Measurements from ENCODE around the gene SLC18B1. TPM values are rescaled to one million over a fixed set of nuclear protein-coding genes. Genes with fewer than 3 reads are reported as not detected.

The SLC18B1 gene
- total RNA-seq, 1 experiment from 2014 or later, result 19.5 TPM

- Mint-ChIP-seq H3K4me3 (ENCODE audit: unreplicated experiment) (no peak overlapping the region), H3K4me1 (ENCODE audit: insufficient read depth, unreplicated experiment) (peaks cover 21% of the 10 kb centered on the region), H3K27me3 (ENCODE audit: insufficient read depth, unreplicated experiment) (no peaks in the 10 kb centered on the region), H3K36me3 (ENCODE audit: insufficient read depth, unreplicated experiment) (peaks cover 21% of the 10 kb centered on the region), H3K9me3 (ENCODE audit: unreplicated experiment) (no peaks in the 10 kb centered on the region), H3K27ac (ENCODE audit: low read depth, unreplicated experiment) (no peak overlapping the region)
- intact Hi-C loops (cut with micrococcal nuclease), result no loop called here
- DNase-seq (ENCODE audit: unreplicated experiment), result no peak
- POLR2A ChIA-PET, result interaction anchor here (1.0 to 4.1 kb wide), 6 partner anchors 11 to 253 kb away, joined by 3 to 37 read pairs (median 10); partner anchors contain the start of genes RPS12, SLC18B1 and STX7
- BruUV-seq (replicated peaks), result no TSS peak
- TF ChIP-seq CTCF (IDR thresholded peaks at IDR 0.05; ENCODE audit: unreplicated experiment), result no peak
- CTCF ChIA-PET, result interaction anchor here (0.5 to 10.5 kb wide), 9 partner anchors 34 to 1143 kb away, joined by 3 to 103 read pairs (median 5); partner anchors contain the start of gene SLC18B1
Observed at GRCh38 chr6:132765560-132765959, 32.9 kb downstream of the SLC18B1 start.

GRCh38 chr6:132764370-132764769 lies 34.1 kb downstream of the SLC18B1 start:
- H3K4me1 Mint-ChIP-seq (ENCODE audit: insufficient read depth, unreplicated experiment), result peaks cover 21% of the 10 kb centered on the region
- H3K9me3 Mint-ChIP-seq (ENCODE audit: unreplicated experiment), result no peaks in the 10 kb centered on the region
- DNase-seq (ENCODE audit: unreplicated experiment), result peak; percentile 94
- peak overlapping the region; percentile 2 for H3K4me3 Mint-ChIP-seq (ENCODE audit: unreplicated experiment)
- BruUV-seq (replicated peaks), result no TSS peak
- peaks cover 11% of the 10 kb centered on the region for H3K36me3 Mint-ChIP-seq (ENCODE audit: insufficient read depth, unreplicated experiment)
- TF ChIP-seq CTCF (IDR thresholded peaks at IDR 0.05; ENCODE audit: unreplicated experiment), result no peak
- intact Hi-C loops (cut with micrococcal nuclease), result loop anchor here (1.0 to 5.0 kb wide), 3 partner anchors 34 to 82 kb away; no protein-coding TSS in a partner anchor
- no peaks in the 10 kb centered on the region for H3K27me3 Mint-ChIP-seq (ENCODE audit: insufficient read depth, unreplicated experiment)
- CTCF ChIA-PET, result interaction anchor here (0.6 to 10.5 kb wide), 13 partner anchors 11 to 234 kb away, joined by 3 to 103 read pairs (median 4); partner anchors contain the start of gene SLC18B1
- POLR2A ChIA-PET, result interaction anchor here (0.6 to 4.1 kb wide), 21 partner anchors 10 to 251 kb away, joined by 3 to 37 read pairs (median 7); partner anchors contain the start of genes RPS12, SLC18B1 and STX7
- H3K27ac Mint-ChIP-seq (ENCODE audit: low read depth, unreplicated experiment), result peak overlapping the region; percentile 70

- no peak for TF ChIP-seq CTCF (IDR thresholded peaks at IDR 0.05; ENCODE audit: unreplicated experiment)
- ChIA-PET CTCF (interaction anchor here (0.5 to 10.5 kb wide), 14 partner anchors 10 to 1803 kb away, joined by 3 to 103 read pairs (median 4); partner anchors contain the start of gene SLC18B1), POLR2A (interaction anchor here (0.6 to 4.1 kb wide), 11 partner anchors 9 to 233 kb away, joined by 3 to 37 read pairs (median 8); partner anchors contain the start of genes RPS12 and SLC18B1)
- DNase-seq (ENCODE audit: unreplicated experiment), result no peak
- H3K4me3 Mint-ChIP-seq (ENCODE audit: unreplicated experiment), result no peak overlapping the region
- no peaks in the 10 kb centered on the region for H3K27me3 Mint-ChIP-seq (ENCODE audit: insufficient read depth, unreplicated experiment)
- H3K4me1 Mint-ChIP-seq (ENCODE audit: insufficient read depth, unreplicated experiment), result peaks cover 21% of the 10 kb centered on the region
- no peaks in the 10 kb centered on the region for H3K9me3 Mint-ChIP-seq (ENCODE audit: unreplicated experiment)
- H3K36me3 Mint-ChIP-seq (ENCODE audit: insufficient read depth, unreplicated experiment), result peaks cover under 1% of the 10 kb centered on the region
- intact Hi-C loops (cut with micrococcal nuclease), result loop anchor here (5.0 kb wide), 1 partner anchor 81 kb away; no protein-coding TSS in a partner anchor
- peak overlapping the region; percentile 70 for H3K27ac Mint-ChIP-seq (ENCODE audit: low read depth, unreplicated experiment)
- no TSS peak for BruUV-seq (replicated peaks)
Observed at GRCh38 chr6:132763269-132763668, 35.2 kb downstream of the SLC18B1 start.

GRCh38 chr6:132760256-132760655 lies 38.2 kb downstream of the SLC18B1 start:
- Mint-ChIP-seq H3K9me3 (ENCODE audit: unreplicated experiment) (no peaks in the 10 kb centered on the region), H3K4me3 (ENCODE audit: unreplicated experiment) (no peak overlapping the region), H3K27me3 (ENCODE audit: insufficient read depth, unreplicated experiment) (no peaks in the 10 kb centered on the region), H3K36me3 (ENCODE audit: insufficient read depth, unreplicated experiment) (no peaks in the 10 kb centered on the region), H3K27ac (ENCODE audit: low read depth, unreplicated experiment) (no peak overlapping the region), H3K4me1 (ENCODE audit: insufficient read depth, unreplicated experiment) (peaks cover 20% of the 10 kb centered on the region)
- CTCF ChIA-PET, result interaction anchor here (0.7 to 1.2 kb wide), 3 partner anchors 11 to 91 kb away, joined by 3 read pairs; no protein-coding TSS in a partner anchor
- no TSS peak for BruUV-seq (replicated peaks)
- no peak for DNase-seq (ENCODE audit: unreplicated experiment)
- POLR2A ChIA-PET, result interaction anchor here (0.6 kb wide), 1 partner anchor 1077 kb away, joined by 3 read pairs; no protein-coding TSS in a partner anchor
- intact Hi-C loops (cut with micrococcal nuclease), result loop anchor here (5.0 kb wide), 1 partner anchor 78 kb away; no protein-coding TSS in a partner anchor
- TF ChIP-seq CTCF (IDR thresholded peaks at IDR 0.05; ENCODE audit: unreplicated experiment), result no peak
